Measurements from ENCODE around the gene RANBP9.

RANBP9 gene

GRCh38 chr6:13678255-13678983 lies 33.2 kb downstream of the RANBP9 start:
- no peak for DNase-seq (ENCODE audit: low read depth in 2 of 2)

GRCh38 chr6:13677878-13678254 lies 33.8 kb downstream of the RANBP9 start:
- DNase-seq (ENCODE audit: low read depth in 2 of 2): no peak

GRCh38 chr6:13676551-13677156 lies 35.0 kb downstream of the RANBP9 start:
- DNase-seq (ENCODE audit: low read depth in 2 of 2): no peak

GRCh38 chr6:13674533-13675190 lies 37.0 kb downstream of the RANBP9 start:
- no peak for DNase-seq (ENCODE audit: low read depth in 2 of 2)

GRCh38 chr6:13673825-13674444 lies 37.7 kb downstream of the RANBP9 start:
- DNase-seq (ENCODE audit: low read depth in 2 of 2): no peak

GRCh38 chr6:13673368-13673767 lies 38.3 kb downstream of the RANBP9 start:
- DNase-seq (ENCODE audit: low read depth in 2 of 2): no peak

GRCh38 chr6:13672904-13673303 lies 38.7 kb downstream of the RANBP9 start:
- DNase-seq (ENCODE audit: low read depth in 2 of 2): no peak

GRCh38 chr6:13671548-13672127 lies 40.0 kb downstream of the RANBP9 start:
- no peak for DNase-seq (ENCODE audit: low read depth in 2 of 2)

- no peak for DNase-seq (ENCODE audit: low read depth in 2 of 2)
These were observed 42.2 kb downstream of the RANBP9 start for GRCh38 chr6:13669476-13669875.

GRCh38 chr6:13668291-13668928 lies 43.2 kb downstream of the RANBP9 start:
- DNase-seq (ENCODE audit: low read depth in 2 of 2): no peak

- no peak for DNase-seq (ENCODE audit: low read depth in 2 of 2)
These were observed 44.0 kb downstream of the RANBP9 start for GRCh38 chr6:13667655-13668054.

GRCh38 chr6:13666194-13667105 lies 45.2 kb downstream of the RANBP9 start:
- no peak for DNase-seq (ENCODE audit: low read depth in 2 of 2)

- no peak for DNase-seq (ENCODE audit: low read depth in 2 of 2)
These were observed 46.8 kb downstream of the RANBP9 start for GRCh38 chr6:13664703-13665352.

GRCh38 chr6:13663986-13664385 lies 47.6 kb downstream of the RANBP9 start:
- no peak for DNase-seq (ENCODE audit: low read depth in 2 of 2)

- no peak for DNase-seq (ENCODE audit: low read depth in 2 of 2)
These were observed 48.8 kb downstream of the RANBP9 start for GRCh38 chr6:13662651-13663334.

- no peak for DNase-seq (ENCODE audit: low read depth in 2 of 2)
These were observed 50.0 kb downstream of the RANBP9 start for GRCh38 chr6:13661647-13662046.

GRCh38 chr6:13660893-13661292 lies 50.7 kb downstream of the RANBP9 start:
- DNase-seq (ENCODE audit: low read depth in 2 of 2): no peak

GRCh38 chr6:13660273-13660672 lies 51.4 kb downstream of the RANBP9 start:
- DNase-seq (ENCODE audit: low read depth in 2 of 2): no peak

GRCh38 chr6:13655700-13656099 lies 55.9 kb downstream of the RANBP9 start:
- no peak for DNase-seq (ENCODE audit: low read depth in 2 of 2)

- DNase-seq (ENCODE audit: low read depth in 2 of 2): no peak
These were observed 57.1 kb downstream of the RANBP9 start for GRCh38 chr6:13654496-13654895.
